K562 (cell line): ENCODE measurements around the gene ELAC2. TPM values are rescaled to one million over a fixed set of nuclear protein-coding genes. Genes with fewer than 3 reads are reported as not detected.

Experiments used
- BCLAF1 ChIP-seq, 2 experiments: fragments of 450-650 bp in 1 of 2; IDR thresholded peaks; 2 replicates each; pipeline ENCODE4 v1.6.1; 2011 to 2017; ENCODE audit warnings: low read depth in 2 of 2, antibody characterized with exemption in 1 of 2, borderline replicate concordance in 1 of 2, low read length in 1 of 2, mild to moderate bottlenecking in 1 of 2, mixed read lengths in 1 of 2; ENCODE audit not compliant: control insufficient read depth in 1 of 2
- BRD9 ChIP-seq: fragments of 450-650 bp; IDR thresholded peaks from 2 replicates; pipeline ENCODE4 v1.6.1; 2018; ENCODE audit warnings: low read depth; ENCODE audit not compliant: partially characterized antibody
- CREBBP ChIP-seq: IDR thresholded peaks from one replicate; pipeline ENCODE4 v1.6.1; 2012; ENCODE audit warnings: low read depth, mild to moderate bottlenecking, control low read depth, inconsistent platforms, low read length
- DMBX1 ChIP-seq: fragments of 250-450 bp; sonication (Bioruptor Pico); IDR thresholded peaks from 2 replicates; pipeline ENCODE4 v1.8.0; 2022; ENCODE audit warnings: inconsistent platforms, mild to moderate bottlenecking, moderate library complexity, borderline replicate concordance
- ETV5 ChIP-seq: sonication (generic); formaldehyde crosslinking; IDR thresholded peaks from 2 replicates; pipeline ENCODE4 v1.4.0; 2020; ENCODE audit warnings: low read depth, mild to moderate bottlenecking, missing genetic modification reagents
- FOSL1 ChIP-seq: fragments of 200-800 bp; sonication (Bioruptor generic); conservative IDR thresholded peaks from 2 replicates; pipeline ENCODE4 v1.6.1; 2016; ENCODE audit warnings: missing genetic modification characterization, missing compliant biosample characterization
- HSF4 ChIP-seq: fragments of 250-450 bp; sonication (Bioruptor Pico); IDR thresholded peaks from 2 replicates; pipeline ENCODE4 v2.1.2; 2022; ENCODE audit warnings: mild to moderate bottlenecking, moderate library complexity, borderline replicate concordance
- MAX ChIP-seq: sonication (generic); formaldehyde crosslinking; IDR thresholded peaks from 2 replicates; pipeline ENCODE4 v1.9.0; 2022; ENCODE audit warnings: mild to moderate bottlenecking, missing genetic modification reagents
- MYC ChIP-seq, 2 experiments: fragments of 250-450 bp in 1 of 2; sonication (Bioruptor Pico) in 1 of 2; IDR thresholded peaks; 2 replicates each; pipeline versions ENCODE4 v1.5.1 to v1.6.1; 2012 to 2021; ENCODE audit warnings: low read depth in 2 of 2, borderline replicate concordance in 1 of 2, improper control_type of control experiment in 1 of 2, low read length in 1 of 2, mild to moderate bottlenecking in 1 of 2, moderate library complexity in 1 of 2
- NFE2L1 ChIP-seq: fragments of 450-650 bp; IDR thresholded peaks from 2 replicates; pipeline ENCODE4 v1.6.1; 2016; ENCODE audit warnings: missing genetic modification characterization, low read depth, mild to moderate bottlenecking, missing compliant biosample characterization, moderate library complexity, borderline replicate concordance
- PRPF4 ChIP-seq: fragments of 200-400 bp; formaldehyde crosslinking; IDR thresholded peaks from one replicate; pipeline ENCODE4 v1.6.1; 2017; ENCODE audit warnings: low read length, low read depth, mild to moderate bottlenecking; ENCODE audit not compliant: insufficient read depth, poor library complexity, severe bottlenecking
- RBM15 ChIP-seq: fragments of 200-400 bp; formaldehyde crosslinking; IDR thresholded peaks from 2 replicates; pipeline ENCODE4 v1.6.1; 2018; ENCODE audit warnings: mild to moderate bottlenecking, low read length, moderate library complexity; ENCODE audit not compliant: insufficient read depth
- RFX7 ChIP-seq: fragments of 250-450 bp; sonication (Bioruptor Pico); IDR thresholded peaks from 2 replicates; pipeline ENCODE4 v1.5.1; 2021; ENCODE audit warnings: mild to moderate bottlenecking
- TSC22D4 ChIP-seq: fragments of 450-650 bp; IDR thresholded peaks from 2 replicates; pipeline ENCODE4 v1.6.1; 2016; ENCODE audit warnings: missing genetic modification characterization, missing biosample characterization, control low read depth
- ZBTB17 ChIP-seq: fragments of 450-650 bp; formaldehyde crosslinking; IDR thresholded peaks from 2 replicates; pipeline ENCODE4 v1.4.0; 2020; ENCODE audit warnings: mild to moderate bottlenecking
- ZBTB2 ChIP-seq: fragments of 450-650 bp; IDR thresholded peaks from 2 replicates; pipeline ENCODE4 v1.6.1; 2016; ENCODE audit warnings: antibody characterized with exemption
- ZNF175 ChIP-seq: fragments of 200-800 bp; sonication (Bioruptor generic); IDR thresholded peaks from 2 replicates; pipeline ENCODE4 v1.6.1; 2016; ENCODE audit warnings: low read depth, mild to moderate bottlenecking, missing genetic modification characterization, missing compliant biosample characterization
- ZNF398 ChIP-seq: fragments of 250-450 bp; sonication (Bioruptor Pico); IDR thresholded peaks from 2 replicates; pipeline ENCODE4 v1.8.0; 2021; ENCODE audit warnings: moderate library complexity, mild to moderate bottlenecking, inconsistent platforms
- ZNF445 ChIP-seq: fragments of 250-450 bp; sonication (Bioruptor Pico); IDR thresholded peaks from 2 replicates; pipeline ENCODE4 v1.4.0; 2020; ENCODE audit warnings: low read depth, mild to moderate bottlenecking, moderate library complexity
- ZNF644 ChIP-seq: fragments of 200-800 bp; sonication (Bioruptor generic); IDR thresholded peaks from 2 replicates; pipeline ENCODE4 v1.6.1; 2016; ENCODE audit warnings: low read depth, missing genetic modification characterization, missing compliant biosample characterization
- polyA plus RNA-seq, 8 experiments: library from polyadenylated mRNA; depleted of rRNA in 4 of 8; stranded (reverse) in 5 of 8; unstranded in 3 of 8; fragments of >200 nt; fragmentation: Nextera tagmentation in 2 of 8; fragmentation: Illumina TruSeq in 1 of 8; extraction: Ambion mirVana in 2 of 8; extraction: Trizol in 1 of 8; gene quantifications; 2 replicates each; pipeline versions ENCODE4 v1.2.1 to v1.2.3, GENCODE V29; 2011 to 2014; ENCODE audit warnings: inconsistent platforms in 1 of 8, missing spikeins in 1 of 8
- total RNA-seq, 7 experiments: library from RNA; depleted of rRNA in 6 of 7; stranded (reverse); fragments of >200 nt in 6 of 7; fragmentation: Illumina TruSeq in 2 of 7; extraction: Trizol in 2 of 7; gene quantifications; 2 replicates each; pipeline versions ENCODE4 v1.2.1 to v1.2.3, GENCODE V29; 2011 to 2021; ENCODE audit warnings: low replicate concordance in 1 of 7

Gene ELAC2
- total and polyA plus RNA-seq, 9 of the 15 experiments (the other 6 are each of a cell fraction or from before 2014, with no cell fraction given) = 4.5 to 129 (median 70.6) TPM

GRCh38 chr17:13017655-13018459, at the start of gene ELAC2 (continued):
- no peak for TF ChIP-seq RBM15
- TF ChIP-seq ZNF445 = no peak
- no peak for TF ChIP-seq ZBTB17 (CRISPR knock-in tag)
- TF ChIP-seq BRD9 = no peak
- TF ChIP-seq DMBX1 (CRISPR knock-in tag) = no peak
- TF ChIP-seq PRPF4 = no peak
- no peak for TF ChIP-seq ZNF644 (tag)
- no peak for TF ChIP-seq ZBTB2
- TF ChIP-seq FOSL1 (tag) = no peak
- TF ChIP-seq MAX (CRISPR knock-in tag) = peak; percentile 66; the same call in 1 of the 2 replicates
- TF ChIP-seq MYC (IDR thresholded peaks at IDR 0.05; ENCODE audit: low read depth, low read length) = peak; percentile 70
- no peak for TF ChIP-seq MYC (CRISPR knock-in tag; IDR thresholded peaks at IDR 0.05; ENCODE audit: borderline replicate concordance, low read depth)
- TF ChIP-seq ZNF398 (CRISPR knock-in tag) = no peak
- no peak; the same call in 1 of the 2 replicates for TF ChIP-seq ETV5 (CRISPR knock-in tag)
- no peak for TF ChIP-seq CREBBP
- TF ChIP-seq NFE2L1 (tag) = no peak
- no peak for TF ChIP-seq BCLAF1 (IDR thresholded peaks at IDR 0.05; ENCODE audit: borderline replicate concordance in 1 of 2, control insufficient read depth in 1 of 2, low read depth in 2 of 2, low read length in 1 of 2)
- TF ChIP-seq RFX7 = no peak
- TF ChIP-seq ZNF175 = no peak
- TF ChIP-seq HSF4 (CRISPR knock-in tag) = no peak
- no peak for TF ChIP-seq TSC22D4
